Liver (tissue), 9 donors: Measurements from ENCODE around the gene DSCAML1. TPM values are rescaled to one million over a fixed set of nuclear protein-coding genes. Genes with fewer than 3 reads are reported as not detected.

ENCODE experiments used
- DNase-seq: peaks from one replicate; pipeline ENCODE4 v3.0.0-alpha.2; 2017; ENCODE audit warnings: low spot score
- H3K27ac ChIP-seq, 2 donors: one replicate each; pipeline ENCODE4 v1.7.0; 2013; ENCODE audit warnings: inconsistent platforms in 2 of 2, low read length in 2 of 2, control low read depth in 1 of 2, low read depth in 1 of 2, mild to moderate bottlenecking in 1 of 2
- H3K27me3 ChIP-seq, 4 donors: one replicate each; pipeline versions ENCODE4 v1.6.1 to v1.7.0; 2013; ENCODE audit warnings: low read length in 3 of 4, inconsistent platforms in 1 of 4, mild to moderate bottlenecking in 1 of 4, moderate library complexity in 1 of 4; ENCODE audit not compliant: control insufficient read depth in 4 of 4, insufficient read depth in 4 of 4
- H3K36me3 ChIP-seq, 4 donors: one replicate each; pipeline versions ENCODE4 v1.6.1 to v1.7.0; 2013; ENCODE audit warnings: low read length in 3 of 4, mild to moderate bottlenecking in 3 of 4, low read depth in 1 of 4, moderate library complexity in 1 of 4; ENCODE audit not compliant: control insufficient read depth in 4 of 4, insufficient read depth in 3 of 4
- H3K4me1 ChIP-seq, 4 donors: one replicate each; pipeline versions ENCODE4 v1.6.1 to v1.7.0; 2013; ENCODE audit warnings: low read length in 3 of 4, mild to moderate bottlenecking in 3 of 4, moderate library complexity in 1 of 4; ENCODE audit not compliant: control insufficient read depth in 4 of 4, insufficient read depth in 4 of 4
- H3K4me3 ChIP-seq, 3 donors: one replicate each; pipeline versions ENCODE4 v1.6.1 to v1.7.0; 2013; ENCODE audit warnings: low read length in 3 of 3, control low read depth in 1 of 3, low read depth in 1 of 3, mild to moderate bottlenecking in 1 of 3
- H3K9ac ChIP-seq, 2 donors: one replicate each; pipeline ENCODE4 v1.7.0; 2013; ENCODE audit warnings: low read length in 2 of 2, mild to moderate bottlenecking in 2 of 2, moderate library complexity in 2 of 2, control low read depth in 1 of 2, low read depth in 1 of 2
- H3K9me3 ChIP-seq, 4 donors: one replicate each; pipeline versions ENCODE4 v1.6.1 to v1.7.0; 2013; ENCODE audit warnings: low read length in 3 of 4; ENCODE audit not compliant: control insufficient read depth in 4 of 4
- EGR1 ChIP-seq, 2 donors: IDR thresholded peaks; 2 replicates each; pipeline ENCODE4 v1.6.1; 2016 to 2018; ENCODE audit warnings: antibody characterized with exemption in 2 of 2, low read depth in 2 of 2
- FOXA1 ChIP-seq: IDR thresholded peaks from 2 replicates; pipeline ENCODE4 v1.6.1; 2016; ENCODE audit warnings: antibody characterized with exemption
- GABPA ChIP-seq, 2 donors: IDR thresholded peaks in 1 of 2; conservative IDR thresholded peaks in 1 of 2; 2 replicates each; pipeline ENCODE4 v1.6.1; 2016; ENCODE audit warnings: antibody characterized with exemption in 2 of 2, mild to moderate bottlenecking in 1 of 2, moderate library complexity in 1 of 2
- JUND ChIP-seq, 2 donors: IDR thresholded peaks; 2 replicates each; pipeline ENCODE4 v1.6.1; 2016; ENCODE audit warnings: antibody characterized with exemption in 2 of 2
- NR2F2 ChIP-seq: IDR thresholded peaks from 2 replicates; pipeline ENCODE4 v1.6.1; 2016; ENCODE audit warnings: antibody characterized with exemption
- RAD21 ChIP-seq, 2 donors: IDR thresholded peaks; 2 replicates each; pipeline ENCODE4 v1.6.1; 2016; ENCODE audit warnings: antibody characterized with exemption in 2 of 2, mild to moderate bottlenecking in 2 of 2
- RXRA ChIP-seq, 2 donors: IDR thresholded peaks; 2 replicates each; pipeline ENCODE4 v1.6.1; 2017 to 2018; ENCODE audit warnings: antibody characterized with exemption in 2 of 2, mild to moderate bottlenecking in 1 of 2
- SP1 ChIP-seq: IDR thresholded peaks from 2 replicates; pipeline ENCODE4 v1.6.1; 2018; ENCODE audit warnings: antibody characterized with exemption, mild to moderate bottlenecking
- TAF1 ChIP-seq: conservative IDR thresholded peaks from 2 replicates; pipeline ENCODE4 v1.6.1; 2016; ENCODE audit warnings: antibody characterized with exemption, mild to moderate bottlenecking
- YY1 ChIP-seq: IDR thresholded peaks from 2 replicates; pipeline ENCODE4 v1.6.1; 2016; ENCODE audit warnings: antibody characterized with exemption, mild to moderate bottlenecking
- WGBS: extraction: QIAGEN DNeasy Blood & Tissue Kit; methylation state at CpG from one replicate; pipeline ENCODE4 v1.1.7; 2013; 5-methylcytosine and 5-hydroxymethylcytosine counted together
- polyA plus RNA-seq, 2 donors: library from polyadenylated mRNA; stranded (reverse) in 1 of 2; unstranded in 1 of 2; fragments of 200-250 nt in 1 of 2; fragments of >200 nt in 1 of 2; fragmentation: Nextera tagmentation in 1 of 2; extraction: Ambion mirVana in 1 of 2; gene quantifications; one replicate each; pipeline versions ENCODE4 v1.2.1 to v1.2.3, GENCODE V29; 2013 to 2015
- total RNA-seq, 2 donors: library from RNA; depleted of rRNA; stranded (reverse); fragments of >200 nt; gene quantifications; one replicate each; pipeline ENCODE4 v1.2.3, GENCODE V29; 2014
- TF ChIP-seq, protein P1 (sequence below): IDR thresholded peaks from 2 replicates; pipeline ENCODE4 v1.6.1; 2016; ENCODE audit warnings: antibody characterized with exemption, mild to moderate bottlenecking
- TF ChIP-seq, protein P2 (sequence below): IDR thresholded peaks from 2 replicates; pipeline ENCODE4 v1.6.1; 2016; ENCODE audit warnings: antibody characterized with exemption
- TF ChIP-seq, protein P3 (sequence below): fragments of 150-350 bp; IDR thresholded peaks from 2 replicates; pipeline ENCODE4 v1.5.1; 2017; ENCODE audit warnings: improper control_type of control experiment, low read depth, low read length; ENCODE audit not compliant: missing input control
- TF ChIP-seq, protein P4 (sequence below): IDR thresholded peaks from 2 replicates; pipeline ENCODE4 v1.6.1; 2016; ENCODE audit warnings: antibody characterized with exemption
- TF ChIP-seq, protein P5 (sequence below): IDR thresholded peaks from 2 replicates; pipeline ENCODE4 v1.6.1; 2016; ENCODE audit warnings: antibody characterized with exemption
- donor health status: healthy.
- donor health status: healthy.
- donor health status: healthy.
- donor health status: healthy.
- donor health status: healthy.

DSCAML1 gene
- total and polyA plus RNA-seq, 4 donors, result 0.07 to 0.42 (median 0.20) TPM

DNA sequence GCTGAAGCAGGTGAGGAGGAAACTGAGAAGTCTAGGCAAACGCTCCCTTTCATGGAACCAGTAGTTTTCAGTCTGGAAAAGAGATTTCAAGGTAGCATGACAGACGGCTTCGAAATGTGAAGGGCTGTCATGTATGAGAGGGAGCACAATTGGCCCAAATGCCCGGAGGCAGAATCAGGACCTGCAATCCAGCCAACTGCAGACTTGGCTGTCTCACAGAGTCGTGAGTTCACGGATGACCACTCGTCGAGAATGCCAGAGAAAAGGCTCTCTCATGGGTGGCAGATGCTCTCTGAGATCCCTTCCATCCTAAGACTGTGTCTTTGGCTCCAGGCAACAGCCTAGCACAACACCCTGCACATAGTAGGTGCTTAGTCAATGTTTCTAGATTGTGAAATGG, 134.8 kb downstream of the DSCAML1 start:
- H3K9me3 ChIP-seq, result no peaks in the 10 kb centered on the region
- DNase-seq, result no peak
- WGBS, result 93% methylated on average over 8 of the region's 8 CpGs
- TF ChIP-seq, protein P1, sequence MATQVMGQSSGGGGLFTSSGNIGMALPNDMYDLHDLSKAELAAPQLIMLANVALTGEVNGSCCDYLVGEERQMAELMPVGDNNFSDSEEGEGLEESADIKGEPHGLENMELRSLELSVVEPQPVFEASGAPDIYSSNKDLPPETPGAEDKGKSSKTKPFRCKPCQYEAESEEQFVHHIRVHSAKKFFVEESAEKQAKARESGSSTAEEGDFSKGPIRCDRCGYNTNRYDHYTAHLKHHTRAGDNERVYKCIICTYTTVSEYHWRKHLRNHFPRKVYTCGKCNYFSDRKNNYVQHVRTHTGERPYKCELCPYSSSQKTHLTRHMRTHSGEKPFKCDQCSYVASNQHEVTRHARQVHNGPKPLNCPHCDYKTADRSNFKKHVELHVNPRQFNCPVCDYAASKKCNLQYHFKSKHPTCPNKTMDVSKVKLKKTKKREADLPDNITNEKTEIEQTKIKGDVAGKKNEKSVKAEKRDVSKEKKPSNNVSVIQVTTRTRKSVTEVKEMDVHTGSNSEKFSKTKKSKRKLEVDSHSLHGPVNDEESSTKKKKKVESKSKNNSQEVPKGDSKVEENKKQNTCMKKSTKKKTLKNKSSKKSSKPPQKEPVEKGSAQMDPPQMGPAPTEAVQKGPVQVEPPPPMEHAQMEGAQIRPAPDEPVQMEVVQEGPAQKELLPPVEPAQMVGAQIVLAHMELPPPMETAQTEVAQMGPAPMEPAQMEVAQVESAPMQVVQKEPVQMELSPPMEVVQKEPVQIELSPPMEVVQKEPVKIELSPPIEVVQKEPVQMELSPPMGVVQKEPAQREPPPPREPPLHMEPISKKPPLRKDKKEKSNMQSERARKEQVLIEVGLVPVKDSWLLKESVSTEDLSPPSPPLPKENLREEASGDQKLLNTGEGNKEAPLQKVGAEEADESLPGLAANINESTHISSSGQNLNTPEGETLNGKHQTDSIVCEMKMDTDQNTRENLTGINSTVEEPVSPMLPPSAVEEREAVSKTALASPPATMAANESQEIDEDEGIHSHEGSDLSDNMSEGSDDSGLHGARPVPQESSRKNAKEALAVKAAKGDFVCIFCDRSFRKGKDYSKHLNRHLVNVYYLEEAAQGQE, result no peak
- no peak for TF ChIP-seq TAF1
- TF ChIP-seq NR2F2, result no peak
- no peak for TF ChIP-seq YY1
- no peak for TF ChIP-seq RXRA (IDR thresholded peaks at IDR 0.05)
- no peak for TF ChIP-seq GABPA (IDR thresholded peaks at IDR 0.05 in 1 of 2, conservative IDR thresholded peaks at IDR 0.05 in 1 of 2)
- no peak for TF ChIP-seq RAD21 (IDR thresholded peaks at IDR 0.05)
- TF ChIP-seq, protein P2, sequence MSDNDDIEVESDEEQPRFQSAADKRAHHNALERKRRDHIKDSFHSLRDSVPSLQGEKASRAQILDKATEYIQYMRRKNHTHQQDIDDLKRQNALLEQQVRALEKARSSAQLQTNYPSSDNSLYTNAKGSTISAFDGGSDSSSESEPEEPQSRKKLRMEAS, result no peak
- TF ChIP-seq, protein P3, sequence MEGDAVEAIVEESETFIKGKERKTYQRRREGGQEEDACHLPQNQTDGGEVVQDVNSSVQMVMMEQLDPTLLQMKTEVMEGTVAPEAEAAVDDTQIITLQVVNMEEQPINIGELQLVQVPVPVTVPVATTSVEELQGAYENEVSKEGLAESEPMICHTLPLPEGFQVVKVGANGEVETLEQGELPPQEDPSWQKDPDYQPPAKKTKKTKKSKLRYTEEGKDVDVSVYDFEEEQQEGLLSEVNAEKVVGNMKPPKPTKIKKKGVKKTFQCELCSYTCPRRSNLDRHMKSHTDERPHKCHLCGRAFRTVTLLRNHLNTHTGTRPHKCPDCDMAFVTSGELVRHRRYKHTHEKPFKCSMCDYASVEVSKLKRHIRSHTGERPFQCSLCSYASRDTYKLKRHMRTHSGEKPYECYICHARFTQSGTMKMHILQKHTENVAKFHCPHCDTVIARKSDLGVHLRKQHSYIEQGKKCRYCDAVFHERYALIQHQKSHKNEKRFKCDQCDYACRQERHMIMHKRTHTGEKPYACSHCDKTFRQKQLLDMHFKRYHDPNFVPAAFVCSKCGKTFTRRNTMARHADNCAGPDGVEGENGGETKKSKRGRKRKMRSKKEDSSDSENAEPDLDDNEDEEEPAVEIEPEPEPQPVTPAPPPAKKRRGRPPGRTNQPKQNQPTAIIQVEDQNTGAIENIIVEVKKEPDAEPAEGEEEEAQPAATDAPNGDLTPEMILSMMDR, result no peak
- TF ChIP-seq, protein P4, sequence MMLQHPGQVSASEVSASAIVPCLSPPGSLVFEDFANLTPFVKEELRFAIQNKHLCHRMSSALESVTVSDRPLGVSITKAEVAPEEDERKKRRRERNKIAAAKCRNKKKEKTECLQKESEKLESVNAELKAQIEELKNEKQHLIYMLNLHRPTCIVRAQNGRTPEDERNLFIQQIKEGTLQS, result no peak
- no peak for TF ChIP-seq SP1
- TF ChIP-seq, protein P5, sequence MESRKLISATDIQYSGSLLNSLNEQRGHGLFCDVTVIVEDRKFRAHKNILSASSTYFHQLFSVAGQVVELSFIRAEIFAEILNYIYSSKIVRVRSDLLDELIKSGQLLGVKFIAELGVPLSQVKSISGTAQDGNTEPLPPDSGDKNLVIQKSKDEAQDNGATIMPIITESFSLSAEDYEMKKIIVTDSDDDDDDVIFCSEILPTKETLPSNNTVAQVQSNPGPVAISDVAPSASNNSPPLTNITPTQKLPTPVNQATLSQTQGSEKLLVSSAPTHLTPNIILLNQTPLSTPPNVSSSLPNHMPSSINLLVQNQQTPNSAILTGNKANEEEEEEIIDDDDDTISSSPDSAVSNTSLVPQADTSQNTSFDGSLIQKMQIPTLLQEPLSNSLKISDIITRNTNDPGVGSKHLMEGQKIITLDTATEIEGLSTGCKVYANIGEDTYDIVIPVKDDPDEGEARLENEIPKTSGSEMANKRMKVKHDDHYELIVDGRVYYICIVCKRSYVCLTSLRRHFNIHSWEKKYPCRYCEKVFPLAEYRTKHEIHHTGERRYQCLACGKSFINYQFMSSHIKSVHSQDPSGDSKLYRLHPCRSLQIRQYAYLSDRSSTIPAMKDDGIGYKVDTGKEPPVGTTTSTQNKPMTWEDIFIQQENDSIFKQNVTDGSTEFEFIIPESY, result no peak
- no peak for TF ChIP-seq FOXA1
- no peak for TF ChIP-seq JUND (IDR thresholded peaks at IDR 0.05)
- no peak overlapping the region for H3K4me3 ChIP-seq
- H3K27ac ChIP-seq, result no peak overlapping the region
- no peak overlapping the region for H3K9ac ChIP-seq
- H3K27me3 ChIP-seq, result no peaks in the 10 kb centered on the region
- H3K36me3 ChIP-seq, result no peaks in the 10 kb centered on the region
- no peaks in the 10 kb centered on the region for H3K4me1 ChIP-seq

DNA sequence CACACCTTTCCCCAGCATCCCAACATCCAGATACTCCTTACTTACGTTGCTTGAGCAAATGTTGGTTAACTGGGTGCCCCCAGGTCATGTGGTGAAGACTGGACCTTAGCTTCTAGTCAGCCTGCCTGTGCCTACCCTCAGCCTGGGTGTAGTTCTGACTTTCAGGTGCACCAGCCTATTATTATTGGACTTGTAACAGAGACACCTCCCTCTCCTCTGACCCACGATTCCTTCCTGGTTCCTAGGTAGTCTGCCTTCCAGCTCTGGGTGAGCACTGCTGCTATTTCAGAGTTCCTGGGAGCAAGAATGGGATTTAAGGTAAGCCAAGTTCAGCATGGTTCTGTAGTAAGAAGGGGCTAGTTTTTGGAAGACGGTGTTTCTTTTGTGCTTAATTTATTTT, 138.2 kb downstream of the DSCAML1 start:
- H3K4me3 ChIP-seq, result no peak overlapping the region
- no peak overlapping the region for H3K9ac ChIP-seq
- WGBS, result 79% methylated on average over 3 of the region's 3 CpGs
- DNase-seq, result no peak
- no peaks in the 10 kb centered on the region for H3K36me3 ChIP-seq
- no peaks in the 10 kb centered on the region for H3K27me3 ChIP-seq
- H3K4me1 ChIP-seq, result no peaks in the 10 kb centered on the region
- no peaks in the 10 kb centered on the region for H3K9me3 ChIP-seq
- H3K27ac ChIP-seq, result no peak overlapping the region
- TF ChIP-seq NR2F2 (no peak), RAD21 (IDR thresholded peaks at IDR 0.05) (no peak), GABPA (IDR thresholded peaks at IDR 0.05 in 1 of 2, conservative IDR thresholded peaks at IDR 0.05 in 1 of 2) (no peak), RXRA (IDR thresholded peaks at IDR 0.05) (no peak), EGR1 (IDR thresholded peaks at IDR 0.05; ENCODE audit: low read depth in 2 of 2) (no peak), YY1 (no peak), SP1 (no peak)
- TF ChIP-seq, protein P5, result no peak
- TF ChIP-seq, protein P1, result no peak
- TF ChIP-seq, protein P2, result no peak
- TF ChIP-seq, protein P4, result no peak
